HL-60 (cell line): ENCODE measurements around the gene DMXL1.

Source experiments
- DNase-seq, 2 experiments: peaks; one replicate each; pipeline ENCODE4 v3.0.0-alpha.2; 2010 to 2020; ENCODE audit warnings: low read depth in 1 of 2, low spot score in 1 of 2
- H3K27ac ChIP-seq: fragments of 250-450 bp; sonication (Bioruptor Pico); replicated peaks from 2 replicates; pipeline ENCODE4 v1.5.1; 2020; ENCODE audit warnings: mild to moderate bottlenecking, moderate library complexity
- H3K27me3 ChIP-seq: fragments of 250-450 bp; sonication (Bioruptor Pico); 2 replicates; pipeline ENCODE4 v1.5.1; 2021; ENCODE audit warnings: mild to moderate bottlenecking, moderate library complexity; ENCODE audit not compliant: insufficient read depth, poor library complexity, severe bottlenecking
- H3K4me3 ChIP-seq: replicated peaks from 2 replicates; pipeline ENCODE4 v1.5.1; 2011; ENCODE audit warnings: mild to moderate bottlenecking, control low read depth, low read length; ENCODE audit not compliant: insufficient read depth
- GABPA ChIP-seq: IDR thresholded peaks from 2 replicates; pipeline ENCODE4 v1.6.1; 2012; ENCODE audit warnings: low read depth
- POLR2AphosphoS5 ChIP-seq: IDR thresholded peaks from 2 replicates; pipeline ENCODE4 v1.6.1; 2012; ENCODE audit warnings: low read depth
- SPI1 ChIP-seq: IDR thresholded peaks from 2 replicates; pipeline ENCODE4 v1.6.1; 2012; ENCODE audit warnings: low read depth, mild to moderate bottlenecking, borderline replicate concordance
- TF ChIP-seq, protein P1 (sequence below): IDR thresholded peaks from 2 replicates; pipeline ENCODE4 v1.6.1; 2012; ENCODE audit warnings: low read depth; ENCODE audit not compliant: insufficient replicate concordance
- TF ChIP-seq, protein P2 (sequence below): IDR thresholded peaks from one replicate; pipeline ENCODE4 v1.5.1; 2011; ENCODE audit warnings: low read length, control low read depth, inconsistent platforms; ENCODE audit not compliant: insufficient read depth

Gene DMXL1

DNA sequence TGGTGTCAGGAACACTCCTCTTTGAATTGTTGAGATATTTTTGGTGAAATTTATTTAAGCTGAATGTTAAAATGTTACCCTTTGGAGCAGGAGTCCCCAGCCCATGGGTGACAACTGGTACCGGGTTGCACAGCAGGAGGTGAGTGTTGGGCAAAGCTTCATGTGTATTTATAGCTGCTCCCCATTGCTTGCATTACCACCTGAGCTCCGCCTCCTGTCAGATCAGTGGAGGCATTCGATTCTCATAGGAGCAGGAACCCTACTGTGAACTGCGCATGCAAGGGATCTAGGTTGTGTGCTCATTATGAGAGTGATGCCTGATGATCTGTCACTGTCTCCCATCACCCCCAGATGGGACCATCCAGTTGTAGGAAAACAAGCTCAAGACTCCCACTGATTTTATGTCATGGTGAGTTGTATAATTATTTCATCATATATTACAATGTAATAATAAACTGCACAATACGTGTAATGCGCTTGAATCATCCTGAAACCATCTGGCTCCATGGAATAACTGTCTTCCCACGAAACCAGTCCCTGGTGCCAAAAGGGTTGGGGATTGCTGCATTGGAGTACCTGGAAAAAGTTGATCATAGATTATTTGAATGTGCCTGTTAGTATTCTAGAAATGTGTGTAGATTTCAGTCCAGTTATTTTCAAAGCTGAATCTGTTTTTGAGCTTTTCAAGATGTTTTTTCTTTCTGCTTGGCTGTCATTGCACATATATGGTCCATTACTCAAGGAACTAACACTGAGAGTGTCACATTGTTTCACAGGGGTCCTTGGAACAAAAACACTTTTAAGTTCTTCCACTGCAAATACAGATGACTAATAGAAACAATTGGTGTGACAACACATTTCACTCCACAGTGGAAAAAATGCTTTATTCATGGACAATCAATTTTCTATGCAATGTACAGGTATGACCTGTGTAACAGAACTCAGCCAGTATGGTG, 180.3 kb downstream of the DMXL1 start:
- Histone ChIP-seq H3K4me3 (no peak overlapping the region), H3K27ac (no peak overlapping the region), H3K27me3 (no peaks in the 10 kb centered on the region)
- TF ChIP-seq SPI1 (no peak), POLR2AphosphoS5 (no peak), GABPA (no peak)
- TF ChIP-seq, protein P1, sequence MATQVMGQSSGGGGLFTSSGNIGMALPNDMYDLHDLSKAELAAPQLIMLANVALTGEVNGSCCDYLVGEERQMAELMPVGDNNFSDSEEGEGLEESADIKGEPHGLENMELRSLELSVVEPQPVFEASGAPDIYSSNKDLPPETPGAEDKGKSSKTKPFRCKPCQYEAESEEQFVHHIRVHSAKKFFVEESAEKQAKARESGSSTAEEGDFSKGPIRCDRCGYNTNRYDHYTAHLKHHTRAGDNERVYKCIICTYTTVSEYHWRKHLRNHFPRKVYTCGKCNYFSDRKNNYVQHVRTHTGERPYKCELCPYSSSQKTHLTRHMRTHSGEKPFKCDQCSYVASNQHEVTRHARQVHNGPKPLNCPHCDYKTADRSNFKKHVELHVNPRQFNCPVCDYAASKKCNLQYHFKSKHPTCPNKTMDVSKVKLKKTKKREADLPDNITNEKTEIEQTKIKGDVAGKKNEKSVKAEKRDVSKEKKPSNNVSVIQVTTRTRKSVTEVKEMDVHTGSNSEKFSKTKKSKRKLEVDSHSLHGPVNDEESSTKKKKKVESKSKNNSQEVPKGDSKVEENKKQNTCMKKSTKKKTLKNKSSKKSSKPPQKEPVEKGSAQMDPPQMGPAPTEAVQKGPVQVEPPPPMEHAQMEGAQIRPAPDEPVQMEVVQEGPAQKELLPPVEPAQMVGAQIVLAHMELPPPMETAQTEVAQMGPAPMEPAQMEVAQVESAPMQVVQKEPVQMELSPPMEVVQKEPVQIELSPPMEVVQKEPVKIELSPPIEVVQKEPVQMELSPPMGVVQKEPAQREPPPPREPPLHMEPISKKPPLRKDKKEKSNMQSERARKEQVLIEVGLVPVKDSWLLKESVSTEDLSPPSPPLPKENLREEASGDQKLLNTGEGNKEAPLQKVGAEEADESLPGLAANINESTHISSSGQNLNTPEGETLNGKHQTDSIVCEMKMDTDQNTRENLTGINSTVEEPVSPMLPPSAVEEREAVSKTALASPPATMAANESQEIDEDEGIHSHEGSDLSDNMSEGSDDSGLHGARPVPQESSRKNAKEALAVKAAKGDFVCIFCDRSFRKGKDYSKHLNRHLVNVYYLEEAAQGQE: no peak
- TF ChIP-seq, protein P2, sequence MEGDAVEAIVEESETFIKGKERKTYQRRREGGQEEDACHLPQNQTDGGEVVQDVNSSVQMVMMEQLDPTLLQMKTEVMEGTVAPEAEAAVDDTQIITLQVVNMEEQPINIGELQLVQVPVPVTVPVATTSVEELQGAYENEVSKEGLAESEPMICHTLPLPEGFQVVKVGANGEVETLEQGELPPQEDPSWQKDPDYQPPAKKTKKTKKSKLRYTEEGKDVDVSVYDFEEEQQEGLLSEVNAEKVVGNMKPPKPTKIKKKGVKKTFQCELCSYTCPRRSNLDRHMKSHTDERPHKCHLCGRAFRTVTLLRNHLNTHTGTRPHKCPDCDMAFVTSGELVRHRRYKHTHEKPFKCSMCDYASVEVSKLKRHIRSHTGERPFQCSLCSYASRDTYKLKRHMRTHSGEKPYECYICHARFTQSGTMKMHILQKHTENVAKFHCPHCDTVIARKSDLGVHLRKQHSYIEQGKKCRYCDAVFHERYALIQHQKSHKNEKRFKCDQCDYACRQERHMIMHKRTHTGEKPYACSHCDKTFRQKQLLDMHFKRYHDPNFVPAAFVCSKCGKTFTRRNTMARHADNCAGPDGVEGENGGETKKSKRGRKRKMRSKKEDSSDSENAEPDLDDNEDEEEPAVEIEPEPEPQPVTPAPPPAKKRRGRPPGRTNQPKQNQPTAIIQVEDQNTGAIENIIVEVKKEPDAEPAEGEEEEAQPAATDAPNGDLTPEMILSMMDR: no peak
- DNase-seq: no peak

DNA sequence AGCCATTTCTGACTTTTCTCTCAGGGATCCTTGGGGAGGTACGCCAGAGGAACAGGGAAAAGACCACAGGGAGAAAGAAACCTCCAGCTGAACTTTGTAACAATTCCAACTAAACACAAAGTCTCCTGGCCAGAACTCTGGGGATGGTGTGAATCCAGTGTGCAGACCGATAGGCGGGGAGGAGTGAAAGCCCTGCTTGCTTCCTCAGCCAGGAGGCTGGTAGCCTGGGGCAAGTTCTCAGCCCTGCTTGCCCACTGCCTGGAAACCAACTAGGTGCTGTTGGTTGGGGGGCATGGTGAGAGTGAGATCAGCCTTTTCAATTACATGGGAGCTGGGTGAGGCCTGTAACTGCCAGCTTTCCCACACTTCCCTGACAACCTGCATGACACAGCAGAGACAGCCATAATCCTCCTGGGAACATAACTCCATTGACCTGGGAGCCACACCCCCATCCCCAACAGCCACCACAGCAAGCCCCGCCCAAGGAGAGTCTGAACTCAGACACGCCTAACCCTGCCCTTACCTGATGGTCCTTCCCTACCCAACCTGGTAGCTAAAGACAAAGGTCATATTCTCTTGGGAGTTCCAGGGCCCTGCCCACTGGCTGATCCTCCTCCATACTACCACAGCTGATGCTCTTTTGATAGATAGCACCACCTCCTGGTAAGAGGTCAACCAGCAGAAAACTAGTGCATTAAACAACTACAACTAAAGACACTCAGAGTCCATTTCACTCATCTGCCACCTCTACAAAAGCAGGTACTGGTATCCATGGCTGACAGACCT, 184.9 kb downstream of the DMXL1 start:
- no peak for DNase-seq
- TF ChIP-seq, protein P1: no peak
- TF ChIP-seq SPI1 (no peak), POLR2AphosphoS5 (no peak), GABPA (no peak)
- TF ChIP-seq, protein P2: no peak

DNA sequence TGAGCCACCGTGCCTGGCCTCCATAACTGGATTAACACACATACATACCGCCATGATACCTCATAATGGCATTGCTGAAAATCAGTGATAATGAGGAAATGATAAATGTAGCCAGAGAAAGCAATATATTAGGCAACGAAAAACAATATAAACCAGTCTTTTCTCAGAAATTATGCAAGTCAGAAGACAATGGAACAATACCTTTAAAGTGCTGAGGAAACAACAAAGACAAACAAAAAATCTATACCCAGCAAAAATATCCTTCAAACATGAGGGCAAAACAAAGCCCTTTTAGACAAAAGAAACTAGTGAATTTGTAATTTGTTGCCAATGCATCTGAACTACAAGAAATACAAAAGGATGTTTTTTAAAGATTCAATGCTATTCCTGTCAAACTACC, 186.7 kb downstream of the DMXL1 start:
- Histone ChIP-seq H3K4me3 (no peak overlapping the region), H3K27ac (no peak overlapping the region), H3K27me3 (no peaks in the 10 kb centered on the region)
- TF ChIP-seq, protein P1: no peak
- TF ChIP-seq, protein P2: no peak
- TF ChIP-seq POLR2AphosphoS5 (no peak), GABPA (no peak), SPI1 (no peak)
- DNase-seq: no peak

More for the DNA sequence above, 184.9 kb downstream of the DMXL1 start:
- no peak overlapping the region for H3K4me3 ChIP-seq
- no peaks in the 10 kb centered on the region for H3K27me3 ChIP-seq
- no peak overlapping the region for H3K27ac ChIP-seq
